ENCODE data around the gene JMJD1C. TPM values are rescaled to one million over a fixed set of nuclear protein-coding genes. Genes with fewer than 3 reads are reported as not detected.

JMJD1C gene
- total RNA-seq, 1 donor from 2014 or later = 62.6 TPM

- DNase-seq (ENCODE audit: extremely low spot score, unreplicated experiment) = no peak
- Mint-ChIP-seq H3K36me3 (peaks cover 8% of the 10 kb centered on the region), H3K9me3 (peaks cover 6% of the 10 kb centered on the region), H3K27me3 (no peaks in the 10 kb centered on the region), H3K4me3 (no peak overlapping the region), H3K27ac (no peak overlapping the region), H3K4me1 (ENCODE audit: unreplicated experiment) (peaks cover 12% of the 10 kb centered on the region)
- no peak for TF ChIP-seq CTCF (conservative IDR thresholded peaks at IDR 0.05)
Observed at GRCh38 chr10:63489838-63490237, 24.1 kb upstream of the JMJD1C start.

GRCh38 chr10:63487990-63488389, 22.2 kb upstream of the JMJD1C start:
- no peak for TF ChIP-seq CTCF (conservative IDR thresholded peaks at IDR 0.05)
- no peak overlapping the region for H3K27ac Mint-ChIP-seq
- H3K36me3 Mint-ChIP-seq = peaks cover 8% of the 10 kb centered on the region
- no peaks in the 10 kb centered on the region for H3K27me3 Mint-ChIP-seq
- DNase-seq (ENCODE audit: extremely low spot score, unreplicated experiment) = no peak
- H3K9me3 Mint-ChIP-seq = peaks cover 6% of the 10 kb centered on the region
- H3K4me1 Mint-ChIP-seq (ENCODE audit: unreplicated experiment) = peaks cover 11% of the 10 kb centered on the region
- no peak overlapping the region for H3K4me3 Mint-ChIP-seq

- Mint-ChIP-seq H3K27me3 (no peaks in the 10 kb centered on the region), H3K36me3 (peaks cover 4% of the 10 kb centered on the region), H3K27ac (no peak overlapping the region), H3K4me3 (no peak overlapping the region), H3K4me1 (ENCODE audit: unreplicated experiment) (peaks cover 12% of the 10 kb centered on the region), H3K9me3 (no peaks in the 10 kb centered on the region)
- TF ChIP-seq CTCF (conservative IDR thresholded peaks at IDR 0.05) = no peak
- DNase-seq (ENCODE audit: extremely low spot score, unreplicated experiment) = no peak
Observed at GRCh38 chr10:63483983-63484382, 18.2 kb upstream of the JMJD1C start.

- no peaks in the 10 kb centered on the region for H3K27me3 Mint-ChIP-seq
- no peak overlapping the region for H3K27ac Mint-ChIP-seq
- TF ChIP-seq CTCF (conservative IDR thresholded peaks at IDR 0.05) = no peak
- H3K4me1 Mint-ChIP-seq (ENCODE audit: unreplicated experiment) = peaks cover 17% of the 10 kb centered on the region
- H3K4me3 Mint-ChIP-seq = no peak overlapping the region
- no peak for DNase-seq (ENCODE audit: extremely low spot score, unreplicated experiment)
- peaks cover 4% of the 10 kb centered on the region for H3K36me3 Mint-ChIP-seq
- H3K9me3 Mint-ChIP-seq = no peaks in the 10 kb centered on the region
Observed at GRCh38 chr10:63481815-63482421, 16.1 kb upstream of the JMJD1C start.

DNA sequence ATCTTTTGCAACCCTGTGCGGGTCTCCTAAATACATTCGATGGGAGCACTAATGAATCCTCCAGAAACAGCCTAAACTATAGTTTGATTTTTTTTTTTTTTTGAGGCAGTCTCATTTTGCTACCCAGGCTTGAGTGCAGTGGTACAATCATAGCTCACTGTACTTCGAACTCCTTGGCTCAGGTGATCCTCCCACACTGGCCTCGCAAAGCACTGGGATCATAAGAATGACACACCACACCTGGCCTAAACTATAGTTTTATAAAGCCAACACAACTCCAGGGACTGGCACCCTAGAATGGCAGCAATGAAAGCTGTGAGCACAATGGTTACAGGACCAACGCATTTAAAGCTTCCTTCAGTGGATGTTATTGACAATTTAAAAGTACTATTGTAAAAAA, 14.5 kb upstream of the JMJD1C start:
- peaks cover 4% of the 10 kb centered on the region for H3K9me3 Mint-ChIP-seq
- no peak for TF ChIP-seq CTCF (conservative IDR thresholded peaks at IDR 0.05)
- no peak for DNase-seq (ENCODE audit: extremely low spot score, unreplicated experiment)
- peaks cover 17% of the 10 kb centered on the region for H3K4me1 Mint-ChIP-seq (ENCODE audit: unreplicated experiment)
- H3K4me3 Mint-ChIP-seq = no peak overlapping the region
- no peak overlapping the region for H3K27ac Mint-ChIP-seq
- H3K36me3 Mint-ChIP-seq = peaks cover 9% of the 10 kb centered on the region
- no peaks in the 10 kb centered on the region for H3K27me3 Mint-ChIP-seq

- H3K4me3 Mint-ChIP-seq = no peak overlapping the region
- peaks cover 5% of the 10 kb centered on the region for H3K9me3 Mint-ChIP-seq
- no peak for DNase-seq (ENCODE audit: extremely low spot score, unreplicated experiment)
- TF ChIP-seq CTCF (conservative IDR thresholded peaks at IDR 0.05) = no peak
- H3K4me1 Mint-ChIP-seq (ENCODE audit: unreplicated experiment) = peaks cover 17% of the 10 kb centered on the region
- peaks cover 11% of the 10 kb centered on the region for H3K36me3 Mint-ChIP-seq
- no peaks in the 10 kb centered on the region for H3K27me3 Mint-ChIP-seq
- H3K27ac Mint-ChIP-seq = no peak overlapping the region
Observed at GRCh38 chr10:63478564-63478963, 12.8 kb upstream of the JMJD1C start.
